Activated CD4-positive, CD25-positive, alpha-beta regulatory T cell treated with anti-CD3 and anti-CD28 coated beads, Interleukin-2, amount 50 U/mL, for 16 hours (primary cell): ENCODE data around the gene DOCK4.

Source experiments
- DNase-seq: peaks from one replicate; pipeline ENCODE4 v3.0.0-alpha.2; 2020; ENCODE audit warnings: low read depth, low spot score

Gene DOCK4

DNA sequence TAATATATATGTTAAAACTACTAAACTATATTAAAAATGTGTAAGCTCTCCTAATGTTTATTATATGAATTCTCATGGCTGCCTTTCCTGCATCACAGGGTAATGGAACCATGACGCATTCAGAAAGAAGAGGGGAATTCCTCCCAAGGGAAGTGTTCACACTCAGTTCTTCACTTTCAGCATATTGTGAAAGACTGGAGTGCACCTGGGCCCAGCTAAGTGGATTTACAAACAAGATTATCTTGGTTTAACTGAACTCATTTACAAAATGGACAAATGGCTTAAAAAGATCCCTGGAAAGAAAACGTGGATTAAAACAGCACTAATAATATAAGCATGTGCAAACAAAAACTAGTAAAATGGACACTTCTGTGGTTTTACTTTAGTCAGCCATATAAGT is 149.8 kb downstream of the DOCK4 start:
- no peak for DNase-seq

DNA sequence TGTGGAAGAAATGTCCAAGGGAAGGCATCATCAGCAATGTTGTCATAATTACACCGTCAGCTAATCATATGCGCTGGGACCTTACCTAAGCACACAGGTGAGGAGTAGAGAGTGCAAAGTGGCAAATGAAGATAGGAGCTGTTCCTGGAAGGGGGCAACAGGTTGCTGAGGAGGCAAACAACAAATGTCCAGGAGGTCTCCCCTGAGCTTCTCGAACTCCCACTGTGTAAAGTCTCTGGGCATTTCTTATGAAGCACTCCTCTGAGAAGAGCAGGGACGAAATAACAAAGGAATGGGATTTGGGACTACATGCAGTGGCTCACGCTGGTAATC is 152.5 kb downstream of the DOCK4 start:
- DNase-seq = no peak

DNA sequence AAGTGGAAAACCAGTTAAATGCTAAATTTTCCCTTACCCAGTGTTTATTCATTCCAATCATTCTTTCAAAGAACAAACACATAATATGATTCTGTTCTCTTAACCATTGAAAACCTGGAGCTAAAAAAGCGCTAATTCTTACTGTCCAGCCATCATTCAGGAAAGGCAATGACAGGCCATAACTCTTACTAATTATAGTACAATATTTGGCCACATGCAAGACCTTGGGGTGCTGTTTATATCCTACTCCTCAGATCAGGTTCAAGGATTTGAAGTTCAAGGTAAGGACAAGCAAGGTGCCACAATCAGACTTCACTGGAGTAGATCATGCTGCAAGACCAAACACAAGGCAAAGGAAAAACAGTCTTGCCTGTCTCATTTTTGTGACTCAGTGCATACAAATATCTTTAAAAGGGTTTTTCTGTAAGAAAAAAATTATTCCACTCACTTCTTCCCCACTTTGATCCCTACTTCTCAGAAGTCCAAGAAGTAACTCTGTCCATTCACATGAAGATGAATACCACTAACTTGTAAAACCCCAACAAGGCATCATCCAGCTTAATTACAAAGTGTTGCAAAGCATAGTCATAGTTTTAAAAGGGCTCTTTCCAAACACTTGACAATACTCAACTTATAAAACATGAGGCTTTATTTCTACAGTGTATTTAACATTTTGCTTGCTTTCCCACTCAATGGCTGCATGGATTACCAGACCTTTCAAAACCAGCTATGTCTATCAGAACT is 153.0 kb downstream of the DOCK4 start:
- no peak for DNase-seq

DNA sequence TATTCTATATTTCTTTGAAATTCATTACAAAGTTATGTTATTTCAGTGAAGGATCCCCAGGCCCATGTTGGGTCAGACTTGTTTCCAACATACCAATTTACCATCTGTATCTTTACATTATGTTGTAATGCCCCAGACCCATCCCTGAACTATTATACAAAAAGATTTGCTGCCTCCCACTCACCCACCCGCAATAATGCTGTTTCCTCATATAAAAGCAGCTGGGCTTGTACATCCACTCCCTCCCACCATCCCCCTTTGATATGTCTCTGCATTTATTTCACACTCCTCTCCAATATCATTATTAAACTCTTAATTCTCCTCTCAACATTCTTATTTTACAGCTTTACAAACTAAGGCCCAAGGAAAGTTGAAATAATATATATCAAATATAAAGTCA is 153.7 kb downstream of the DOCK4 start:
- DNase-seq = no peak

DNA sequence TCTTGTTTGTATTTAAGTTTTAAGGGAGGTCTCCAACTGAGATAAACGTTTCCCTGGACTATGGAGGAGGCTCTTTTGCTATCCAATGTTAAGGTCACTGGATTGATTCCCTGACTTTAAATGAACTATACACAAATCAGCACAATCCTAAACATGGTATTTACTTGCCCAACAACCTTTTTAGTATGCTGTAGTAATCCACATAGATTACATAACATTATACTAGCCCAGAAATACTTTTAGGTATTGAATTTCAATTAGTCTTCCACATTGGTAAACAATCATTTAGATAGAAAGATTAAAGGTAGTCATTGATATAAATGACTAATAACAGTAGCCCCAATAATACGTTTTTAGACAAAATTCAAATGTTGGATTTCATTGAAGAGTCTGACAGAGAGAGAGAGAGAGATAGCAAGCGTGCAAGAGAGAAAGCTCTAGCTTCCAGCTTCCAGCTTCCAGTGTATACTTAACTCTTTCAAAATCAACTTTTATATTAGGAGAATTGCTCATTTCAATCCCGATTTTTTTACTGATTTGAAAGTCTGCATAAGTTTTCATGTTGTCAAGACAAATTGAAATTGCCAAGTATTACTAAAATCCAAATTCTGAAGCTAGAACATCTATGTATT is 155.8 kb downstream of the DOCK4 start:
- DNase-seq = no peak

DNA sequence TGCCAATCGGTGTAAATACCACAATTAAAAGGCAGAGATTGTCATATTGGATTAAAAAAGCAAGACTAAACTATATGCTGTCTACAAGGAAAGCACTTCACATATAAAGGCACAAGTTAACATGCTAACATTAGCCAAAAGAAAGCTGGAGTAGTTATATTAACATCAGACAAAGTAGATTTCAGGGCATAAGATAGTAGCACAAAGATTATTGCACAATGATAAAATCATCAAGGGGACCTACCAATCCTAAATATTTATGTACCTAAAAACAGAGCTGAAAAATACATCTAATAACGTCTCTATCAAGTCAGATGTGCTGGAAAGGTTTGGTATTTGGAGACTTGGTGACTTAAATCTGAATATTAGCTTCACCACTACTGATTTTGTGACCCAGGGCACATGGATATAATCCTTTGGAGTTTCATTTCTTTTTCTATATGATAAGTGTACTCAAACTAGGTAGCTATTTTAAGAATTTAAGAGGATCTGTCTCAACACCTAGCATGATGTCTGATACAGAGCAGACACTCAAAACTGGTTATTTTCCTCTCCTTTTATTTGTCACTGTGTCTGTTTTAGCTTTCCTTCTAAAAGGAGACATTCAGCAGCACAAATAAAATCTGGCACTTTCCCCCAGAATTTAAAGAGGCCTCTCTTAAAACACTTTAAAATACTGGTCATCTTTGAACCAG is 156.5 kb downstream of the DOCK4 start:
- no peak for DNase-seq

DNA sequence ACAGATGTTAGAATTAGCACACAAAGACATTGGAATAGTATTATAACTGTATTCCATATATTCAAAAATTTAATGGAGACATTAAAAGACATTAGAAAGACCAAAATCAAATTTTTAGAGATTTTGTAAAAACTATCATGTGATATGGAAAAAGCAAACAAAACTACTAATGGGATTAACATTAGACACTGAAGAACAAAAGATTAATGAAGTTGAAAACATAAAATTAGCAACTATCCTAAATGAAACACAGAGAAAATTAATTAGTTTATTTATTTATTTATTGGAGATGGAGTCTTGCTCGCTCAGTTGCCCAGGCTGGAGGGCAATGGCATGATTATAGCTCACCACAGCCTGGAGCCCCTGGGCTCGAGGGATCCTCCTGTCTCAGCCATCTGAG is 158.8 kb downstream of the DOCK4 start:
- no peak for DNase-seq

DNA sequence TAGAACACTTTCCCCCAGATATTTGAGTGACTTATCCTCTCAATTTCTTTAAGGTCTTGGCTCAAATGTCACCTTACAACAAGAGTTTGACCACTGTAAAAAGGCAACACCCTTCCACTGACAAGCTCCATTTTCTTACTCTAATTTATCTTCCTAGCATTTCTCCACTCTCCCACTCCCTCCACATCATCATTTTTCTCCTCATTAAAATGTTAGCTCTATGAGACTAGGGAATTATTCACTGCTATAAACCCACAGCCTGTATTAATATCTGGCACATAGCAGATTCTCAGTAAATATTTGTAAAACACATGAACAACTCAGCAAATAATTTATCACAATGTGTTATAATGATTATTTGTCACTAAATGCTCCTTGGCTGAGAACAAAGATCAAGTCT is 161.0 kb downstream of the DOCK4 start:
- no peak for DNase-seq

DNA sequence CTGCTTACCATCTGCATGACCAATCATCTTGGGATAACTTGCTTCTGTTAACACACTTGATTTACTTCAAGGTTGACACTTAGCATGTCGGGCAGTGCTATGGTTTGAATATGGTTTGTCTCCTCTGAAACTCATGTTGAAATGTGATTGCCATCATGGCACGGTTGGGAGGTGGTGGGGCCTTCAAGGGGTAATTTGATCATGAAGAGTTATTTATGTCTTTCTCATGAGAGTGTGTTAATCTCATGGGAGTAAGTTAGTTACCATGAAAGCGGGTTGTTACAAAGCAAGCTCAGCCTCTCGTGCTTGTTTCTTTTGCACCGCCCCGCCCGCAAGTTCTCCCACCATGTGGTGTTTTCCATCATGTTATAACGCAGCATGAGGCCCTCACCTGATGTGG is 163.6 kb downstream of the DOCK4 start:
- no peak for DNase-seq

DNA sequence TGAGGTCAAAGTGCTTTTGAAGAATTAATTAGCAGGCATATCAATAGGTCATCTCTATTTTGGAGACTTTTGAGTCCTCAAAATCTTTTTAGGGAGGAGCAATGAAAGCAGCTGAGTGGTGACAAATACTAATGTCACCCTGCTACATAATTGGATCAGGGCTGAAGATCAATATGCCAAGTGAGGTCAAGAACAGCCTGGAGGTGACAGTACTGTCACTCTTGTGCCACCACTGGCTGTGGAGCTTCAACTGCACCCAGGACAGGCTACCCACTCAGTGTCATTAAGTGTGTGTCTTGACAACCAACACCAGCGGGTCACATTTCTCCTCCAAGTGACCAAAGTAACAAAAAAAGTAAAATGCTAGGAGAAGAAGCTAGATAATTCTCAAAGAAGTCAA is 167.8 kb downstream of the DOCK4 start:
- DNase-seq = no peak

DNA sequence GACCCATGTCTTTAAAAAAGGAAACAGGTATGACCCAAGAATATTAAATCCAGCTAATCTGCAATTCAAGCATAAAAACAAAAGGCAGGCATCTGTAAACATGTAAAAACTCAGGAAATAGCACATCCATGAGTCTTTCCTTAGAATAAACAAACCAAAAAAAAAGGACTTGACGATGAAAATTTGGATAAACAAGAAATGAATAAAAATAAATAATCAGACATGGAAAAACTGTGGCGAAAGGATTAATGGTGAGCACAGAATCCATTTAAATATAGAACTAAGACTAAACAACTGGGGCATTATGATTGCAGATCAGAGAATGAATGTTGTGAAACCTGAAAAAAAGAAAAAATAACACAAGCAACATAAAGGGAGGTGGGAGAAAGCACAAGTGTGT is 170.1 kb downstream of the DOCK4 start:
- no peak for DNase-seq

DNA sequence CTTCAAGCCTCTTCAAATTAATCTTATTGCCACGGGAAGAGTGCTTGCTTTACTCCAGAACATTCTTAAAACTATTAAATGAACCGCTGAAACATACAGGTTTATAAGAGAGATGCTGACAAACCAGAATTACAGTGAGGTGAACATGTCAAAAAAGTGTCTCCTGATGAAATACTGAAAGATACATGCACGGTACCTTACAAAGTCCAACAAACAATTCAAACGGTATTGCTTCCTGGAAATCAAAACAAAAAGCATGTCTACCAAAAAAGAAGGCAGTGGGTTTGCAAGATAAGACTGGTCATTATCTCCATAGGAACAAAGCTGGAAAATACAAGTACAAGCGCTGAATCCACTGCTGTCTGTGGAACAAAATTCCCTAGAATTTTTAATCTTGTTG is 174.5 kb downstream of the DOCK4 start:
- no peak for DNase-seq

DNA sequence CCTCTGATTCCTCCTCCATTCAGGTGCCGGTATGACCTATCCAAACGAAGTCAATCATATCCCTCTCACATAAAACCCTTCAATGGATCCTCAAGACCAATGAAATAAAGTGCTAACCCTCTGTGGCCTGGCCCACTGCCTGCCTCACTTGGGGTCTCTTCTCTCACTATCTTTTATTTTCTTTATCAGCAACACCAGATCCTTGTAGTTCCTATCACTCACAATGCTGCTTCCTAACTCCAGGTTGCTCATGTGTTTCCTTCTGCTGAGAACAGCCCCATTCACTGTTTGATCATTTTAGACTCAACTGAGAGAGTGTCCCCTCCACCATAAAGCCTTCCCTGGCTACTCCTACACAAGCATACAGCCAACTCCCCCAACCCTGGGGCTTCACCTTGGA is 180.6 kb downstream of the DOCK4 start:
- DNase-seq = no peak

DNA sequence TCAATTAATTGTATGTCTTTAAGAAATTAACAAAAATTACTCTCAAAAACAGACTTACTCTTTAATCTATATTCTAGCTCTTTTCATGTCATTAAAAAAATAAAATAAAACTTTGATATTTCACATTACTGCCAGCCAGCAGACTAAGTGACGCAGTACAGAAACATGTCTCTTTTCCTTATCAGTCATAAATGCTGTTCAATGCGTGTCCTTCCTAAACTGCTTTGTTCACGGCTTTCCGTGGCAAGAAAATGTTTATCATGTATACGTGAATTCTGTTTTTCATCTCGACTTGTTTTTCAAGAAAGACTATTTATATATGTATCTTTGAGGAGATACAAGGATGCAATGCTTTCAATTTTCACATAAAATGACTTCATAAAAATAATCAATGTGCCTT is 182.4 kb downstream of the DOCK4 start:
- DNase-seq = no peak

DNA sequence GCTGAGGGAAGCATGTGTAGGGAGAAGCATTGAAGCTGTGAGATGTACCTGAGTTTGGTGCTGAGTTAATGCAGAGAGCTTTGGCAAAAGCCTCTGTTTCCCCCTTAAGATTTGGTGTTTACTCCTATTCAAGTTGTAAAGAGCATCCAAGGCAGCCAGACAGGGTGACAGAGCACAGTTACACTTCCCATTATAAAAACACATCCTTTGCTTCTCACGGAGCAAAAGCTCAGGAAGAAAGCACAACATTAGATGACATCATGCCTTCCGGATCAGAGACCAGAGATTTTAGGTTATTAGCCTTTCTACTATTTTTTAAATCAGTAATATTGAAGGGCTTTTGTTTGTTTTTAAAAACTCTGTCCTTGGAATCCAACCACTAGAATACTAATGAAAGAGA is 182.9 kb downstream of the DOCK4 start:
- DNase-seq = no peak

DNA sequence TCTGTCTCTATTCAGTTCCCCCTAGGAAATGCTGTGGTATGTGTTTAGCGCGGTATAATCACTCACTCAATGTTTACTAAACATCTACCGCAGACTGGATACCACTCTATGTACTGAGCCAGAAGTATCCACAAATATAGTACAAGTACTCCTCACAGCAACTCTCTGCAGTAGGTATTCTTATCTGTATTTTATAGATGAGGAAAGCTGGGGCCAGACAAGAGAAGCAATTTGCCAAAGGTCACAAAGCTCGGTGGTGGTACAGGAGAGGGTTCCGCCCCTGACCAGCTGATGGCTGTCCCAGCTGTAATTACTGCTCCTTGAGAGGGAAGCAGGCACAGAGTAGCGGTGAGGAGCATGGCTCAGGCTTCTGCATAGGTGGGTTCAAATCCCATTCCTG is 184.1 kb downstream of the DOCK4 start:
- DNase-seq = no peak

DNA sequence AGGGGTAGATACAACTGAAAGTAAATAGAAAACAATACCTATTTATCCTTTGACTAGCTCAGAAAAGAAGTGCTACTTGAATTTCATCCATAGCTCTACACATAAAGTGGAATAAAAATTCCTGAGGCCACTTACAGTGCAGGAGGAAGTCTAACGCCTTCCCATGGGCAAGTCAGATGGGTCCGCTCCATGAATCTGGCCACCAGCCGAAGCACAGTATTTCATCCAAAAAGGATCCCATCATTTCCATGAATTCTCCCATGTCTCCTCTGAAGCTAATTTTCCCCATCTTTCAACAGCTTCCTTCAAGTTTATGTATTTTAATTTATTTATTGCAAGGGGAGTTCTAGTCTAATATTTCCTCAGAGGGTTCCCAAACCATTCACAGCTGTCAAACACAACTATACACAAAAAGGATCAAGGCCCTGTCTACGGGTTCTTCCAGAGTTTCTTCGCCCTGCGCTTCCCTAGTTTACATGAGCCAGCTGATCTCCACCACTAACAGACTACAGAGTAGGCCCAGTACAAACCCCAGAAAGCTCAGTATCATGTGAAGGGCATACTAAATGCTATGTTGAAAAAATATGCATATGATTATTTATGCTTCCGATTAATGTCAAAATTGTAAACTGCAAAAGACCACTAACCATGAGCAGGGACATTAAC is 184.7 kb downstream of the DOCK4 start:
- no peak for DNase-seq

DNA sequence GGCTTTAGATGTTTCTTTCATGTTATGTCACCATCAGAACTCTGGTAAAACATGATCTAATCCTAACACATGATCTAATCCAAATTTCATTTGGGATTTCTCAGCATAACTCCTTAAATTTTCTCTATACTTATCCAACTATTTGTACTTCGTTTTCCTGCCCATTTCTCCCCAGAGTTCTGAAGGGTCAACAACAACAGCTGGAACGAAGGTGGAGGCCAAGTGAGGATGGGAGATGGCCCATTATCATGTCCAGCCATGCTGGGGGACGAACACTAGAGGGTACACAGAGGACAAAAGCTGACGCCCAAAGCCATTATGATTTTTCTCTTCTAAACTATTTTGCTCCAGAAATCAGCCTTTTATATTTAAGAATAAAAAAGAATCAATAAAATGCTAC is 185.4 kb downstream of the DOCK4 start:
- no peak for DNase-seq

DNA sequence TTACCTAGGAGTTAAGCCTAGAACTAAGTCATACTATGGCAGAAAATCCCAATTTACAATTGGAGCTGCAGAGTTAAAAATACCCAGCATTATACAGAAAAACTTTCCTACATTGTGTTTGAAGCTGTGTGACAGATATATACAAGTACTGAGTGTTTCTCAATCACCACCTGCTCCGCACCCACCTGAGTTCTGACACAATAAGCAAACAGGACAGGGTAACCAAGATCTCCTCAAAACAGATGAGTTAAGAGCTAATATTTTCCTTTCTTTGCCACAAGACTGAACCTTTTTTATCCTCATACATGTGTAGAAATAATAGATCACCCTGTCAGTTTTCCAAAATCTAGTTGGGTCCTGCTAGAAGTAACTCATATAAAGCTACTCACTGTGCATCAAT is 186.3 kb downstream of the DOCK4 start:
- DNase-seq = no peak

DNA sequence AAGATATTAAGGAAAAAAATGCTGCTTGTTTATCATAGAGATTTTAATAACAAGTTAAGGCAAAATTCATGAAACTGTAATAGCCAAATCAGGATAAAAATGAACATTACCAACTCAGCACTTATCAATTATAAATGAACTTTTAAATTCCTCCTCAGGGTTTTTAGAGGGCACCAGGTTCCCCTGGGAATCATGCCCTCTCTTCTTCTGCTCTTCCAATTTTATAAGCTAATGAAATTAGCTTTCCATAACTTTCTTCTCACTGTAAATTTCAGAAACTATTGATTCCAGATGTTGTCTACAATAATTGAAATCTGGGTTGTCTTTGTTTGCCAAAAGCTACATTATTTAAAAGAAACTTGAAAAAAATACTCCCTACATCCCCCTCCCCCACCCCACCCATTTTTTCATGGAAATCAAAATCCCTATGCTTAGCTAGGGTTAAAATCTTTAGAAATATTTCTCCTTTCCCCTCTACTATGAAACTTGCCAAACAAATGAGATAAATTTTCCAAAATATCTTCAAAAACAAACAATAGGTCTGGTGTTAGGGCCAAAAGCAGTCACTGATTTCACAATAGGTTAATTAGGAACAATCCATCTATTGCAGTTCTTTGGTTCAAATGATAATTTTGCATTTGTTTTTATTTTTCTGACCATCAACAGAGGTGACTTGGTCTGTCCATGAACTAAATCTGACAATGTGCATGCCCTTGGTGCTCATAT is 187.7 kb downstream of the DOCK4 start:
- DNase-seq = no peak

DNA sequence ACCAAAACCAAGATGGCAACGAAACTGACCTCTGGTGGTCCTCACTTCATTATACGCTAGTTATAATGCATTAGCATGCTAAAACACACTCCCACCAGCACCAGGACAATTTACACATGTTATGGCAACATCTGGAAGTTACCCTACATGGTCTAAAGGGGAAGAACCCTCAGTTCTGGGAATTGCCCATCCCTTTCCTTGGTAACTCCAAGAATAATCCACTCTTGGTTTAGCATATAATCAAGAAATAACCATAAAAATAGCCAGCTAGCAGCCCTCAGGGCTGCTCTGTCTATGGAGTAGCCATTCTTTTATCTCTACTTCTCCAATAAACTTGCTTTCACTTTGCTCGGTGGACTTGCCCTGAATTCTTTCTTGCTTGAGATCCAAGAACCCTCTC is 191.1 kb downstream of the DOCK4 start:
- DNase-seq = no peak

DNA sequence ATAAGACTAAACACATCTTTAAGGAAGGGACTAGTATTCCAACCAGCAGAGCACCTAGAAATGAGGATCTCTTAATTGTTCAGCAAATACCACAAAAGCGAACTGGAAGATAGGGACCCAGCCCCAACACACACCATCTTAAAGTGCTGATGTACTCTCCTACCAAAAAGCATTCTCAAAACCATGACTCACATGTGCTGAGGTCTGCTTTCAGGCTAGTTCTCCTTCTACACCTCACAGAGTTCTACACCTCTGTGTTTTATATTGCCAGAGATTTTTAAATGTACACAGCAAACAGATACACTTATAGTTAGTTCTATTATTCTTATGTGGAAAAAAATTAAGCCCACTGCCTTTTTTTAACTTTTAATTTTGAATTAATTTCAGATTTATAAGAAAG is 191.9 kb downstream of the DOCK4 start:
- DNase-seq = no peak
